WTC11 (cell line): ENCODE results near the gene LDB2. TPM values are rescaled to one million over a fixed set of nuclear protein-coding genes. Genes with fewer than 3 reads are reported as not detected.

Source experiments
- ATAC-seq: fragments of 200-7000 bp; cut with Tn5 transposase; 2 replicates; pipeline ENCODE4 v1.10.0; 2021; ENCODE audit warnings: mild to moderate bottlenecking, moderate library complexity
- CTCF ChIA-PET: fragments of 300-600 bp; sonication (Branson Sonifier 250); formaldehyde crosslinking; loops from one replicate; lab custom pipeline; 2021; ENCODE audit warnings: antibody characterized with exemption; lab: Charles Lee
- POLR2A ChIA-PET: fragments of 350-600 bp; sonication (Branson Sonifier 250); formaldehyde crosslinking; loops from one replicate; lab custom pipeline; 2021; ENCODE audit warnings: antibody characterized with exemption; lab: Charles Lee
- DNase-seq: peaks from one replicate; pipeline ENCODE4 v3.0.0; 2021; ENCODE audit warnings: low spot score
- H3K27ac Mint-ChIP-seq: 2 replicates; pipeline ENCODE4 v1.8.0; 2021; ENCODE audit warnings: mixed read lengths
- H3K27me3 Mint-ChIP-seq: 2 replicates; pipeline ENCODE4 v1.8.0; 2021; ENCODE audit warnings: low read depth, mild to moderate bottlenecking, moderate library complexity, mixed read lengths
- H3K36me3 Mint-ChIP-seq: 2 replicates; pipeline ENCODE4 v1.8.0; 2021; ENCODE audit warnings: mixed read lengths
- H3K4me1 Mint-ChIP-seq: 2 replicates; pipeline ENCODE4 v1.8.0; 2022; ENCODE audit warnings: mixed read lengths
- H3K4me3 Mint-ChIP-seq: 2 replicates; pipeline ENCODE4 v1.8.0; 2021; ENCODE audit warnings: mild to moderate bottlenecking, moderate library complexity, mixed read lengths
- H3K9me3 Mint-ChIP-seq: 2 replicates; pipeline ENCODE4 v1.8.0; 2021; ENCODE audit warnings: mixed read lengths
- FOXP1 ChIP-seq: sonication (generic); formaldehyde crosslinking; IDR thresholded peaks from 2 replicates; pipeline ENCODE4 v1.8.0; 2022; ENCODE audit warnings: missing genetic modification reagents, mild to moderate bottlenecking, moderate library complexity, borderline replicate concordance
- GRHL2 ChIP-seq: fragments of 250-450 bp; sonication (Bioruptor Pico); IDR thresholded peaks from 2 replicates; pipeline ENCODE4 v1.8.0; 2022; ENCODE audit warnings: mild to moderate bottlenecking, moderate library complexity; ENCODE audit not compliant: insufficient replicate concordance, severe bottlenecking
- JUN ChIP-seq: sonication (generic); formaldehyde crosslinking; IDR thresholded peaks from 2 replicates; pipeline ENCODE4 v1.8.0; 2023; ENCODE audit warnings: mild to moderate bottlenecking, missing genetic modification reagents
- ZNF232 ChIP-seq: sonication (generic); formaldehyde crosslinking; IDR thresholded peaks from 2 replicates; pipeline ENCODE4 v1.8.0; 2022; ENCODE audit warnings: mild to moderate bottlenecking, missing genetic modification reagents
- ZNF263 ChIP-seq: sonication (generic); formaldehyde crosslinking; IDR thresholded peaks from 2 replicates; pipeline ENCODE4 v1.8.1; 2022; ENCODE audit warnings: low read depth, mild to moderate bottlenecking, moderate library complexity, missing genetic modification reagents
- ZNF317 ChIP-seq: sonication (generic); formaldehyde crosslinking; IDR thresholded peaks from 2 replicates; pipeline ENCODE4 v1.8.1; 2023; ENCODE audit warnings: low read depth, mild to moderate bottlenecking, moderate library complexity, missing genetic modification reagents, borderline replicate concordance
- total RNA-seq: library from RNA; stranded (reverse); gene quantifications from 3 replicates; pipeline ENCODE4 v1.2.3, GENCODE V29; 2021
- TF ChIP-seq, protein P1 (sequence below): fragments of 250-450 bp; sonication (Bioruptor Pico); IDR thresholded peaks from 2 replicates; pipeline ENCODE4 v1.9.0; 2021; ENCODE audit warnings: mild to moderate bottlenecking, borderline replicate concordance
- TF ChIP-seq, protein P2 (sequence below): sonication (generic); formaldehyde crosslinking; IDR thresholded peaks from 2 replicates; pipeline ENCODE4 v1.8.0; 2022; ENCODE audit warnings: missing genetic modification reagents
- TF ChIP-seq, protein P3 (sequence below): sonication (generic); formaldehyde crosslinking; IDR thresholded peaks from 2 replicates; pipeline ENCODE4 v1.8.1; 2023; ENCODE audit warnings: mild to moderate bottlenecking, moderate library complexity, missing genetic modification reagents
- TF ChIP-seq, protein P4 (sequence below): sonication (generic); formaldehyde crosslinking; IDR thresholded peaks from 2 replicates; pipeline ENCODE4 v1.8.0; 2023; ENCODE audit warnings: mild to moderate bottlenecking, missing genetic modification reagents
- TF ChIP-seq, protein P5 (sequence below): fragments of 250-450 bp; sonication (Bioruptor Pico); IDR thresholded peaks from 2 replicates; pipeline ENCODE4 v1.9.0; 2021; ENCODE audit warnings: mild to moderate bottlenecking

The LDB2 gene
- total RNA-seq, 1 experiment from 2014 or later: 62.4 TPM

DNA sequence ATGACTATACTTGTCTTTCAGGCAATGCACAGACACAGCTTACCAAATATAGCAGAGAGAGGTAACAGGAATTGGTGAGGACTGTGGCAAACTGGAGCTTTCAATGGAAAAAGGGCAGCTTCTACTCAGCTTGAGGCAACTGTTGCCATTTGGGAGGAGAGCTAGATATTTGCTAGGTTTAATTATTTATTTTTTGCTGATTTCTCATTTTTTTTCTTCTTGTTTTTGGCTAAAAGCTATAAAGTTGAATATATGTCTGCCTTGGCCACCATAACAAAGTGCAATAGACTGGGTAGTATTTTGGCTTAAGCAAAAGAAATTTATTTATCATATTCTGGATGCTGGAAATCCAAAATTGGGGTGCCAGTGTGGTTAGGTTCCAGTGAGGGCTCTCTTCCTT, 93.9 kb downstream of the LDB2 start (continued):
- TF ChIP-seq, protein P1, sequence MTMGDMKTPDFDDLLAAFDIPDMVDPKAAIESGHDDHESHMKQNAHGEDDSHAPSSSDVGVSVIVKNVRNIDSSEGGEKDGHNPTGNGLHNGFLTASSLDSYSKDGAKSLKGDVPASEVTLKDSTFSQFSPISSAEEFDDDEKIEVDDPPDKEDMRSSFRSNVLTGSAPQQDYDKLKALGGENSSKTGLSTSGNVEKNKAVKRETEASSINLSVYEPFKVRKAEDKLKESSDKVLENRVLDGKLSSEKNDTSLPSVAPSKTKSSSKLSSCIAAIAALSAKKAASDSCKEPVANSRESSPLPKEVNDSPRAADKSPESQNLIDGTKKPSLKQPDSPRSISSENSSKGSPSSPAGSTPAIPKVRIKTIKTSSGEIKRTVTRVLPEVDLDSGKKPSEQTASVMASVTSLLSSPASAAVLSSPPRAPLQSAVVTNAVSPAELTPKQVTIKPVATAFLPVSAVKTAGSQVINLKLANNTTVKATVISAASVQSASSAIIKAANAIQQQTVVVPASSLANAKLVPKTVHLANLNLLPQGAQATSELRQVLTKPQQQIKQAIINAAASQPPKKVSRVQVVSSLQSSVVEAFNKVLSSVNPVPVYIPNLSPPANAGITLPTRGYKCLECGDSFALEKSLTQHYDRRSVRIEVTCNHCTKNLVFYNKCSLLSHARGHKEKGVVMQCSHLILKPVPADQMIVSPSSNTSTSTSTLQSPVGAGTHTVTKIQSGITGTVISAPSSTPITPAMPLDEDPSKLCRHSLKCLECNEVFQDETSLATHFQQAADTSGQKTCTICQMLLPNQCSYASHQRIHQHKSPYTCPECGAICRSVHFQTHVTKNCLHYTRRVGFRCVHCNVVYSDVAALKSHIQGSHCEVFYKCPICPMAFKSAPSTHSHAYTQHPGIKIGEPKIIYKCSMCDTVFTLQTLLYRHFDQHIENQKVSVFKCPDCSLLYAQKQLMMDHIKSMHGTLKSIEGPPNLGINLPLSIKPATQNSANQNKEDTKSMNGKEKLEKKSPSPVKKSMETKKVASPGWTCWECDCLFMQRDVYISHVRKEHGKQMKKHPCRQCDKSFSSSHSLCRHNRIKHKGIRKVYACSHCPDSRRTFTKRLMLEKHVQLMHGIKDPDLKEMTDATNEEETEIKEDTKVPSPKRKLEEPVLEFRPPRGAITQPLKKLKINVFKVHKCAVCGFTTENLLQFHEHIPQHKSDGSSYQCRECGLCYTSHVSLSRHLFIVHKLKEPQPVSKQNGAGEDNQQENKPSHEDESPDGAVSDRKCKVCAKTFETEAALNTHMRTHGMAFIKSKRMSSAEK: no peak
- TF ChIP-seq, protein P2, sequence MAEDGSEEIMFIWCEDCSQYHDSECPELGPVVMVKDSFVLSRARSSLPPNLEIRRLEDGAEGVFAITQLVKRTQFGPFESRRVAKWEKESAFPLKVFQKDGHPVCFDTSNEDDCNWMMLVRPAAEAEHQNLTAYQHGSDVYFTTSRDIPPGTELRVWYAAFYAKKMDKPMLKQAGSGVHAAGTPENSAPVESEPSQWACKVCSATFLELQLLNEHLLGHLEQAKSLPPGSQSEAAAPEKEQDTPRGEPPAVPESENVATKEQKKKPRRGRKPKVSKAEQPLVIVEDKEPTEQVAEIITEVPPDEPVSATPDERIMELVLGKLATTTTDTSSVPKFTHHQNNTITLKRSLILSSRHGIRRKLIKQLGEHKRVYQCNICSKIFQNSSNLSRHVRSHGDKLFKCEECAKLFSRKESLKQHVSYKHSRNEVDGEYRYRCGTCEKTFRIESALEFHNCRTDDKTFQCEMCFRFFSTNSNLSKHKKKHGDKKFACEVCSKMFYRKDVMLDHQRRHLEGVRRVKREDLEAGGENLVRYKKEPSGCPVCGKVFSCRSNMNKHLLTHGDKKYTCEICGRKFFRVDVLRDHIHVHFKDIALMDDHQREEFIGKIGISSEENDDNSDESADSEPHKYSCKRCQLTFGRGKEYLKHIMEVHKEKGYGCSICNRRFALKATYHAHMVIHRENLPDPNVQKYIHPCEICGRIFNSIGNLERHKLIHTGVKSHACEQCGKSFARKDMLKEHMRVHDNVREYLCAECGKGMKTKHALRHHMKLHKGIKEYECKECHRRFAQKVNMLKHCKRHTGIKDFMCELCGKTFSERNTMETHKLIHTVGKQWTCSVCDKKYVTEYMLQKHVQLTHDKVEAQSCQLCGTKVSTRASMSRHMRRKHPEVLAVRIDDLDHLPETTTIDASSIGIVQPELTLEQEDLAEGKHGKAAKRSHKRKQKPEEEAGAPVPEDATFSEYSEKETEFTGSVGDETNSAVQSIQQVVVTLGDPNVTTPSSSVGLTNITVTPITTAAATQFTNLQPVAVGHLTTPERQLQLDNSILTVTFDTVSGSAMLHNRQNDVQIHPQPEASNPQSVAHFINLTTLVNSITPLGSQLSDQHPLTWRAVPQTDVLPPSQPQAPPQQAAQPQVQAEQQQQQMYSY (CRISPR knock-in tag): no peak
- TF ChIP-seq, protein P3, sequence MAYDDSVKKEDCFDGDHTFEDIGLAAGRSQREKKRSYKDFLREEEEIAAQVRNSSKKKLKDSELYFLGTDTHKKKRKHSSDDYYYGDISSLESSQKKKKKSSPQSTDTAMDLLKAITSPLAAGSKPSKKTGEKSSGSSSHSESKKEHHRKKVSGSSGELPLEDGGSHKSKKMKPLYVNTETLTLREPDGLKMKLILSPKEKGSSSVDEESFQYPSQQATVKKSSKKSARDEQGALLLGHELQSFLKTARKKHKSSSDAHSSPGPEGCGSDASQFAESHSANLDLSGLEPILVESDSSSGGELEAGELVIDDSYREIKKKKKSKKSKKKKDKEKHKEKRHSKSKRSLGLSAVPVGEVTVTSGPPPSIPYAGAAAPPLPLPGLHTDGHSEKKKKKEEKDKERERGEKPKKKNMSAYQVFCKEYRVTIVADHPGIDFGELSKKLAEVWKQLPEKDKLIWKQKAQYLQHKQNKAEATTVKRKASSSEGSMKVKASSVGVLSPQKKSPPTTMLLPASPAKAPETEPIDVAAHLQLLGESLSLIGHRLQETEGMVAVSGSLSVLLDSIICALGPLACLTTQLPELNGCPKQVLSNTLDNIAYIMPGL (CRISPR knock-in tag): no peak
- TF ChIP-seq, protein P4, sequence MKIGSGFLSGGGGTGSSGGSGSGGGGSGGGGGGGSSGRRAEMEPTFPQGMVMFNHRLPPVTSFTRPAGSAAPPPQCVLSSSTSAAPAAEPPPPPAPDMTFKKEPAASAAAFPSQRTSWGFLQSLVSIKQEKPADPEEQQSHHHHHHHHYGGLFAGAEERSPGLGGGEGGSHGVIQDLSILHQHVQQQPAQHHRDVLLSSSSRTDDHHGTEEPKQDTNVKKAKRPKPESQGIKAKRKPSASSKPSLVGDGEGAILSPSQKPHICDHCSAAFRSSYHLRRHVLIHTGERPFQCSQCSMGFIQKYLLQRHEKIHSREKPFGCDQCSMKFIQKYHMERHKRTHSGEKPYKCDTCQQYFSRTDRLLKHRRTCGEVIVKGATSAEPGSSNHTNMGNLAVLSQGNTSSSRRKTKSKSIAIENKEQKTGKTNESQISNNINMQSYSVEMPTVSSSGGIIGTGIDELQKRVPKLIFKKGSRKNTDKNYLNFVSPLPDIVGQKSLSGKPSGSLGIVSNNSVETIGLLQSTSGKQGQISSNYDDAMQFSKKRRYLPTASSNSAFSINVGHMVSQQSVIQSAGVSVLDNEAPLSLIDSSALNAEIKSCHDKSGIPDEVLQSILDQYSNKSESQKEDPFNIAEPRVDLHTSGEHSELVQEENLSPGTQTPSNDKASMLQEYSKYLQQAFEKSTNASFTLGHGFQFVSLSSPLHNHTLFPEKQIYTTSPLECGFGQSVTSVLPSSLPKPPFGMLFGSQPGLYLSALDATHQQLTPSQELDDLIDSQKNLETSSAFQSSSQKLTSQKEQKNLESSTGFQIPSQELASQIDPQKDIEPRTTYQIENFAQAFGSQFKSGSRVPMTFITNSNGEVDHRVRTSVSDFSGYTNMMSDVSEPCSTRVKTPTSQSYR (CRISPR knock-in tag): no peak
- TF ChIP-seq GRHL2 (CRISPR knock-in tag) (no peak), JUN (CRISPR knock-in tag) (no peak), FOXP1 (CRISPR knock-in tag) (no peak)

DNA sequence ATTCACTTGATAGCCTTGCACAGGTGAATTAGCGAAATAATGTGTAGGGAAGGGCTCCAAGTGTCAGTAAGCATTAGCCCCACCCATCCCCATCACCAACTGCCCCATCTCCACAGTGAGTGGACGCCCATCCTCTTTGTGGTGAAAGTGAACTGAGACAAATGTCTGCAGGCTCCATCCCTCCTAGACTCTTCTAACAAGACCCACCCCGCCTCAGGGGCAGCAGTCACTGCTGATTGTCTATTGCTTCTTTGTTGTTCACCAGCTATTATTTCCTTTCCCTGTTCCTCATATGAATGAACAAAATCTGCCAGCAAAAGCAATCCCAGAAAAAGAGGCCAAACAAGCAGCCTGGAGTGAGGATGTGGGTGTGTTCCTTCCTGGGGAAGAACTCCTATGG, 96.4 kb downstream of the LDB2 start:
- POLR2A ChIA-PET: interaction anchor here (0.6 kb wide), 1 partner anchor 183 kb away, joined by 3 read pairs; no protein-coding TSS in a partner anchor
- no peak overlapping the region for H3K27ac Mint-ChIP-seq
- peaks cover 25% of the 10 kb centered on the region for H3K4me1 Mint-ChIP-seq
- TF ChIP-seq, protein P5, sequence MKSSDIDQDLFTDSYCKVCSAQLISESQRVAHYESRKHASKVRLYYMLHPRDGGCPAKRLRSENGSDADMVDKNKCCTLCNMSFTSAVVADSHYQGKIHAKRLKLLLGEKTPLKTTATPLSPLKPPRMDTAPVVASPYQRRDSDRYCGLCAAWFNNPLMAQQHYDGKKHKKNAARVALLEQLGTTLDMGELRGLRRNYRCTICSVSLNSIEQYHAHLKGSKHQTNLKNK (CRISPR knock-in tag): no peak
- TF ChIP-seq ZNF232 (CRISPR knock-in tag) (no peak), ZNF317 (0 out of 2 replicates have a peak, but pooled peaks have one; percentile 29), ZNF263 (CRISPR knock-in tag) (no peak)
- TF ChIP-seq, all 79 proteins: peak for 1
- Mint-ChIP-seq H3K27me3 (no peaks in the 10 kb centered on the region), H3K9me3 (no peaks in the 10 kb centered on the region), H3K36me3 (peaks cover 30% of the 10 kb centered on the region), H3K4me3 (no peak overlapping the region)
- CTCF ChIA-PET: interaction anchor here (1.3 kb wide), 1 partner anchor 15 kb away, joined by 3 read pairs; no protein-coding TSS in a partner anchor
- no peak for DNase-seq
- ATAC-seq: no peak
